Ovary (tissue), 9 donors: ENCODE results near the gene GON7. TPM values are rescaled to one million over a fixed set of nuclear protein-coding genes. Genes with fewer than 3 reads are reported as not detected.

Experiments used
- DNase-seq, 5 donors: peaks; one replicate each; pipeline ENCODE4 v3.0.0-alpha.2; 2019 to 2020
- H3K27ac ChIP-seq, 2 donors: fragments of 200-600 bp; one replicate each; pipeline versions ENCODE4 v1.5.1 to v1.8.0; 2019 to 2022
- H3K27me3 ChIP-seq: fragments of 200-600 bp; one replicate; pipeline ENCODE4 v1.8.0; 2022
- H3K36me3 ChIP-seq: fragments of 200-600 bp; sonication (generic); one replicate; pipeline ENCODE4 v1.5.1; 2019
- H3K4me1 ChIP-seq: one replicate; pipeline ENCODE4 v1.8.1; 2013; ENCODE audit warnings: mild to moderate bottlenecking, moderate library complexity; ENCODE audit not compliant: insufficient read depth
- H3K4me3 ChIP-seq: fragments of 200-600 bp; sonication (generic); one replicate; pipeline ENCODE4 v1.5.1; 2017
- H3K9me3 ChIP-seq, 2 donors: fragments of 200-600 bp in 1 of 2; sonication (generic) in 1 of 2; one replicate each; pipeline versions ENCODE4 v1.5.1 to v1.8.1; 2013 to 2019; ENCODE audit warnings: mild to moderate bottlenecking in 1 of 2, moderate library complexity in 1 of 2
- EP300 ChIP-seq: sonication (generic); formaldehyde crosslinking; IDR thresholded peaks from one replicate; pipeline ENCODE4 v1.6.1; 2017; ENCODE audit warnings: antibody characterized with exemption
- POLR2A ChIP-seq: fragments of 450-650 bp; IDR thresholded peaks from one replicate; pipeline ENCODE4 v1.6.1; 2017; ENCODE audit warnings: antibody characterized with exemption, mild to moderate bottlenecking, moderate library complexity
- WGBS, 3 donors: extraction: QIAGEN DNeasy Blood & Tissue Kit in 1 of 3; methylation state at CpG; one replicate each; pipeline versions ENCODE4 v1.1.5 to v1.1.7; 2013 to 2017; 5-methylcytosine and 5-hydroxymethylcytosine counted together
- intact Hi-C, 4 donors: fragments of 100-400 bp; cut with DNase I; formaldehyde crosslinking; loops; one replicate each; pipeline versions ENCODE4 v1.11.0 to v1.15.1; 2022 to 2023
- polyA plus RNA-seq, 2 donors: library from polyadenylated mRNA; stranded (reverse); fragments of 200-250 nt in 1 of 2; fragments of 350-450 nt in 1 of 2; fragmentation: Illumina TruSeq in 1 of 2; extraction: RNeasy Lipid Tissue Mini Kit (QIAGEN cat#74804) in 1 of 2; gene quantifications; one replicate each; pipeline ENCODE4 v1.2.3, GENCODE V29; 2013 to 2014
- total RNA-seq, 7 donors: library from RNA; depleted of rRNA in 2 of 7; stranded (reverse); fragments of >200 nt in 2 of 7; fragmentation: NEBNext Ultra II Directional in 3 of 7; extraction: Animal tissue kit (Norgen Biotek cat#: 25700) in 3 of 7; gene quantifications; one replicate each; pipeline versions ENCODE4 v1.1.0 to v1.2.4, GENCODE V29; 2016 to 2023
- TF ChIP-seq, protein P1 (sequence below), 3 donors: fragments of 450-650 bp in 2 of 3; fragments of 200-600 bp in 1 of 3; IDR thresholded peaks; one replicate each; pipeline versions ENCODE4 v1.5.1 to v1.8.0; 2016 to 2022; ENCODE audit warnings: antibody characterized with exemption in 3 of 3, mild to moderate bottlenecking in 1 of 3
- donor health status: DM: no; HTN: no; CAD: no; lungs with moderate emphysema.
- donor health status: DM: no; HTN: no; CAD: no.
- donor health status: Bipolar disorder and iron deficiency.
- donor health status: DM: yes; HTN: yes; CAD: no.
- donor health status: DM: no; HTN: no; CAD: no.
- donor health status: DM: yes; HTN: yes; CAD: no.

The GON7 gene
- total and polyA plus RNA-seq, 9 donors, result 6.5 to 26.0 (median 8.3) TPM

DNA sequence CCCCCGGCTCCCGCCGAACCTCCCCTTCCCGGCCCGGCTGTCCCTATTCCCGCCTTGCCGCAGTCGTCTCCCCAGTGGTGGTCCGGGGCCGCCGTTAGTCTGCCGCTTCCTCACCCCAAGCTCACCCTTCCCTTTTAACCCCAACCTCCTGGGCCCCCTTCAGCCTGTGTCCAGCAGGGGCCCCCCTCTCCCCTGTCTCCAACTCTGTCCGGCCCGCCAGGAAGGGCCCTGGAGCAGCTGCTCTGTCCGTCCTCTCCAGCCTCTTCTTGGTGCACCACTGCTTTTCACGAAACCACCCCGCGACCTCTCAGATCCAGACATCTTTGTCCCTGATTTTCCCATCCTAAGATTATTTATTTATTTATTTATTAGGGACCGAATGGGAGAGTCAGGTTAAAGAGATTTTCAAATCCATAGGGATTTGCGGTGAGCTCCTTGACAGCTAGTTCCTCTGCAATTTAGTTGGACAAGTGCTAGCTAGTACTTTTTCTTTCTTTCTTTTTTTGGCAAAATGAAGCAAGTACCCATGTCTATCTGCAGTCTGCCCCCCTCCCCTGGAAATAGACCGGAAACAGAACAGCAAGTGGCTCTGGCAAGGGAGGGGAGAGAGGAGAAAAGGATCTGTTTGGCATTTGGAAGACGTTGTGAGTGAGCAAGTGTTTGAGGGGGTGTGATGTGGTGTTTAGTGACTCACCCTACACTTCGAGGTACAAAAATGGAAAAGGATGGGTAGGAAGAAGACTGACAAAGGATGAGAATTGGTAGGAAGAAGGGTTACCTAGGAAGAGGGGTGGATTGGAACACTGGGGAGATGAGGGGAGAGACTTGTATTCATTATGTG is 823 bp upstream of the GON7 start:
- Histone ChIP-seq H3K27ac (peak overlapping the region; percentile 13 to 87), H3K27me3 (no peaks in the 10 kb centered on the region), H3K9me3 (no peaks in the 10 kb centered on the region), H3K36me3 (no peaks in the 10 kb centered on the region), H3K4me1 (peaks cover 6% of the 10 kb centered on the region), H3K4me3 (peak overlapping the region; percentile 71)
- DNase-seq, result no peak
- TF ChIP-seq EP300 (no peak), POLR2A (no peak)
- TF ChIP-seq, protein P1, sequence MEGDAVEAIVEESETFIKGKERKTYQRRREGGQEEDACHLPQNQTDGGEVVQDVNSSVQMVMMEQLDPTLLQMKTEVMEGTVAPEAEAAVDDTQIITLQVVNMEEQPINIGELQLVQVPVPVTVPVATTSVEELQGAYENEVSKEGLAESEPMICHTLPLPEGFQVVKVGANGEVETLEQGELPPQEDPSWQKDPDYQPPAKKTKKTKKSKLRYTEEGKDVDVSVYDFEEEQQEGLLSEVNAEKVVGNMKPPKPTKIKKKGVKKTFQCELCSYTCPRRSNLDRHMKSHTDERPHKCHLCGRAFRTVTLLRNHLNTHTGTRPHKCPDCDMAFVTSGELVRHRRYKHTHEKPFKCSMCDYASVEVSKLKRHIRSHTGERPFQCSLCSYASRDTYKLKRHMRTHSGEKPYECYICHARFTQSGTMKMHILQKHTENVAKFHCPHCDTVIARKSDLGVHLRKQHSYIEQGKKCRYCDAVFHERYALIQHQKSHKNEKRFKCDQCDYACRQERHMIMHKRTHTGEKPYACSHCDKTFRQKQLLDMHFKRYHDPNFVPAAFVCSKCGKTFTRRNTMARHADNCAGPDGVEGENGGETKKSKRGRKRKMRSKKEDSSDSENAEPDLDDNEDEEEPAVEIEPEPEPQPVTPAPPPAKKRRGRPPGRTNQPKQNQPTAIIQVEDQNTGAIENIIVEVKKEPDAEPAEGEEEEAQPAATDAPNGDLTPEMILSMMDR (IDR thresholded peaks at IDR 0.05), result no peak
- WGBS, 3 donors, result 0 to 1% (median 0%) methylated on average over 23 of the region's 23 CpGs
- intact Hi-C loops, result no loop called here

DNA sequence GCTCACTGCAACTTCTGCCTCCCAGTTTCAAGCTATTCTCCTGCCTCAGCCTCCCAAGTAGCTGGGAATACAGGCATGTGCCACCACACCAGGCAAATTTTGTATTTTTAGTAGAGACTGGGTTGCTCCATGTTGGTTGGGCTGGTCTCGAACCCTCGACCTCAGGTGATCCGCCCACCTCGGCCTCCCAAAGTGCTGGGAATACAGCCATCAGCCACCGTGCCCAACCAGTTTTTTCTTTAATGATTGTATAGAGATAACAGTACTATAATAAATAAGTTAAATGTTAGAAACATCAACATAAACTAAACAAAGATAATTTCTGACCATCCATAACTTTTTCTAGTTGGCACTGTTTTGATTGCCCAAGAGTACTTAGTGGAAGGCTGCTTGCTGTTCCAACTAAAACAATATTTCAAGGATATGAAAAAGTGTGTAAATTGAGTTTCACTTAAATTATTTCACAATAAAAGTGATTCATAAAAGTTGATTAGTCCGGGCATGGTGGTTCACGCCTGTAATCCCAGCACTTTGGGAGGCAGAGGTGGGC is 5.6 kb downstream of the GON7 start:
- Histone ChIP-seq H3K27ac (no peak overlapping the region), H3K4me3 (no peak overlapping the region), H3K27me3 (no peaks in the 10 kb centered on the region), H3K9me3 (no peaks in the 10 kb centered on the region), H3K36me3 (no peaks in the 10 kb centered on the region), H3K4me1 (peaks cover 4% of the 10 kb centered on the region)
- intact Hi-C loops, result no loop called here
- WGBS, 3 donors, result 67 to 87% (median 85%) methylated on average over 7 of the region's 7 CpGs
- TF ChIP-seq, protein P1 (IDR thresholded peaks at IDR 0.05), result no peak
- no peak for TF ChIP-seq EP300
- TF ChIP-seq POLR2A, result no peak
- no peak for DNase-seq

DNA sequence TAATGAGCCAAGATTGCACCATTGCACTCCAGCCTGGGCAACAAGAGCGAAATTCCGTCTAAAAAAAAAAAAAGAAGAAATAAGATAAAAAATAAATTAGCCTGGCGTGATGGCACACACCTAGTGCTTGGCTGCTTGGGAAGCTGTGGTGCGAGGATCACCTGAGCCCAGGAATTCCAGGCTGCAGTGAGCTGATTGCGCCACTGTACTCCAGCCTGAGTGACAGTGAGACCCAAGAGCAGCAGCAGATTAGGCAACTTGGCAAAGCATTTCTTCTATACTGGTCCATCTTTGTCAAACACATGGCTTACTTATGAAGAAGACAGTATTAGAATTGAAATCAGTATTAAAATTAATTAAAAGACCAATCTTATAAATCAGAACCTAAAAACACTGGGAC is 6.3 kb downstream of the GON7 start:
- TF ChIP-seq, protein P1 (IDR thresholded peaks at IDR 0.05), result no peak
- TF ChIP-seq EP300, result no peak
- no peak for TF ChIP-seq POLR2A
- 96 to 98% (median 97%) methylated on average over 5 of the region's 5 CpGs for WGBS, 3 donors
- intact Hi-C loops, result no loop called here

DNA sequence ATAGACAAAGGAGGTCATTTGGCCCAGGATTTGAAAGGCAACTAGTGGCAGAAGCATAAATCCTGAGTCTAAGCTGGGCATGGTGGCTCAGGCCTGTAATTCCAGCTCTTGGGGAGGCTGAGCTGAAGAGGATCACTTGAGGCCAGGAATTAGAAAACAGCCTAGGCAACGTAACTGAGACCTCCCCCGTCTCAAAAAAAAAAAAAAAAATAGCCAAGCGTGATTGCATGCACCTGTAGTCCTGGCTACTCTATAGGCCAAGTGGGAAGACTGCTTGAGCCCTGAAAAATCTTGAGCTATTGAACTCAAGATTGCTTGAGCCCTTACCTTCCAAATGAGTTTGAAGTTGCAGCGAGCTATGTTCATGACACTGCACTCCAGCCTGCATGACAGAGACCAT is 7.8 kb downstream of the GON7 start:
- Histone ChIP-seq H3K9me3 (no peaks in the 10 kb centered on the region), H3K4me3 (no peak overlapping the region), H3K4me1 (no peaks in the 10 kb centered on the region), H3K27ac (no peak overlapping the region), H3K36me3 (no peaks in the 10 kb centered on the region), H3K27me3 (no peaks in the 10 kb centered on the region)
- TF ChIP-seq, protein P1 (IDR thresholded peaks at IDR 0.05), result no peak
- no peak for TF ChIP-seq EP300
- no peak for DNase-seq
- intact Hi-C loops, result no loop called here
- WGBS, 3 donors, result 76 to 93% (median 88%) methylated on average over 4 of the region's 4 CpGs

More for the DNA sequence above, 6.3 kb downstream of the GON7 start:
- no peak overlapping the region for H3K27ac ChIP-seq
- no peak overlapping the region for H3K4me3 ChIP-seq
- H3K36me3 ChIP-seq, result no peaks in the 10 kb centered on the region
- DNase-seq, result no peak
- no peaks in the 10 kb centered on the region for H3K4me1 ChIP-seq
- H3K9me3 ChIP-seq, result no peaks in the 10 kb centered on the region
- no peaks in the 10 kb centered on the region for H3K27me3 ChIP-seq
